DOHH2 (cell line): ENCODE data around the gene LACTBL1.
"Not testable (repeated sequence)": the region's sequence is repeated elsewhere in the genome, so short reads cannot be mapped to it uniquely, and the experiment has no call there.

Source experiments
- H3F3A ChIP-seq: fragments of 200-600 bp; sonication (generic), shearing (Covaris generic); 2 replicates; pipeline ENCODE4 v1.6.0; 2016; ENCODE audit warnings: antibody characterized with exemption, mild to moderate bottlenecking; ENCODE audit not compliant: control insufficient read depth, insufficient read depth
- H3K27ac ChIP-seq: fragments of 200-600 bp; sonication (generic); 2 replicates; pipeline ENCODE4 v1.5.1; 2014; ENCODE audit warnings: low read depth, mild to moderate bottlenecking, low read length, moderate library complexity
- H3K27me3 ChIP-seq: fragments of 200-600 bp; sonication (generic); 2 replicates; pipeline ENCODE4 v1.6.1; 2014; ENCODE audit warnings: mild to moderate bottlenecking, low read length, mixed read lengths; ENCODE audit not compliant: control insufficient read depth
- H3K36me3 ChIP-seq: fragments of 200-600 bp; sonication (generic); 2 replicates; pipeline ENCODE4 v1.6.1; 2014; ENCODE audit warnings: mild to moderate bottlenecking, low read length, moderate library complexity, mixed read lengths; ENCODE audit not compliant: control insufficient read depth
- H3K4me1 ChIP-seq: fragments of 200-600 bp; sonication (generic); 2 replicates; pipeline ENCODE4 v1.6.1; 2014; ENCODE audit warnings: mild to moderate bottlenecking, low read length, mixed read lengths; ENCODE audit not compliant: control insufficient read depth
- H3K4me2 ChIP-seq: fragments of 200-600 bp; sonication (generic); 2 replicates; pipeline ENCODE4 v1.6.0; 2014; ENCODE audit warnings: mild to moderate bottlenecking, low read length, moderate library complexity
- H3K4me3 ChIP-seq: fragments of 200-600 bp; sonication (generic); 2 replicates; pipeline ENCODE4 v1.5.1; 2014; ENCODE audit warnings: mild to moderate bottlenecking, low read length, mixed read lengths
- H3K79me2 ChIP-seq: fragments of 200-600 bp; sonication (generic); 2 replicates; pipeline ENCODE4 v1.6.1; 2014; ENCODE audit warnings: mild to moderate bottlenecking, low read length, mixed read lengths; ENCODE audit not compliant: control insufficient read depth
- H3K9me2 ChIP-seq: fragments of 200-600 bp; sonication (generic); replicated peaks from 2 replicates; pipeline ENCODE4 v1.6.1; 2014; ENCODE audit warnings: mild to moderate bottlenecking, low read length, mixed read lengths; ENCODE audit not compliant: control insufficient read depth
- H3K9me3 ChIP-seq: fragments of 200-600 bp; sonication (generic); 2 replicates; pipeline ENCODE4 v1.6.1; 2014; ENCODE audit warnings: antibody characterized with exemption, low read length, mixed read lengths; ENCODE audit not compliant: control insufficient read depth, insufficient read depth
- H4K20me1 ChIP-seq: fragments of 200-600 bp; sonication (generic); 2 replicates; pipeline ENCODE4 v1.6.0; 2014; ENCODE audit warnings: low read depth, mild to moderate bottlenecking, antibody characterized with exemption, low read length, moderate library complexity; ENCODE audit not compliant: control insufficient read depth, insufficient read depth
- CTCF ChIP-seq: fragments of 200-600 bp; sonication (generic); IDR thresholded peaks from one replicate; pipeline ENCODE4 v1.5.1; 2014; ENCODE audit warnings: antibody characterized with exemption, mild to moderate bottlenecking, low read depth, low read length; ENCODE audit not compliant: poor library complexity, severe bottlenecking
- EZH2phosphoT487 ChIP-seq: fragments of 200-600 bp; sonication (generic); IDR thresholded peaks from 2 replicates; pipeline ENCODE4 v1.6.1; 2017; ENCODE audit warnings: borderline replicate concordance, mild to moderate bottlenecking, antibody characterized with exemption, low read length, moderate library complexity, mixed read lengths

Gene LACTBL1

GRCh38 chr1:22949822-22950331 is 22.8 kb downstream of the LACTBL1 start:
- Histone ChIP-seq H3K9me2 (no peaks in the 10 kb centered on the region), H3K4me3 (no peak overlapping the region), H3K4me1 (no peaks in the 10 kb centered on the region), H4K20me1 (no peaks in the 10 kb centered on the region), H3K9me3 (no peaks in the 10 kb centered on the region), H3K79me2 (no peaks in the 10 kb centered on the region), H3F3A (no peaks in the 10 kb centered on the region), H3K27me3 (no peaks in the 10 kb centered on the region), H3K4me2 (no peak overlapping the region), H3K27ac (no peak overlapping the region), H3K36me3 (no peaks in the 10 kb centered on the region)
- TF ChIP-seq EZH2phosphoT487 = no peak

- H3K36me3 ChIP-seq, H3F3A ChIP-seq, H3K9me2 ChIP-seq, H3K79me2 ChIP-seq, H4K20me1 ChIP-seq, H3K27me3 ChIP-seq, H3K27ac ChIP-seq, H3K4me2 ChIP-seq, H3K4me1 ChIP-seq, H3K4me3 ChIP-seq: not testable (repeated sequence)
- peaks cover 12% of the 10 kb centered on the region for H3K9me3 ChIP-seq
These were observed 27.5 kb downstream of the LACTBL1 start for GRCh38 chr1:22945171-22945570.

- no peak overlapping the region for H3K4me2 ChIP-seq
- TF ChIP-seq CTCF (no peak), EZH2phosphoT487 (no peak)
- no peak overlapping the region for H3K27ac ChIP-seq
- H3K79me2 ChIP-seq = no peaks in the 10 kb centered on the region
- no peaks in the 10 kb centered on the region for H3F3A ChIP-seq
- no peaks in the 10 kb centered on the region for H3K27me3 ChIP-seq
- peaks cover 18% of the 10 kb centered on the region for H3K9me3 ChIP-seq
- H3K36me3 ChIP-seq = no peaks in the 10 kb centered on the region
- no peaks in the 10 kb centered on the region for H4K20me1 ChIP-seq
- no peaks in the 10 kb centered on the region for H3K4me1 ChIP-seq
- H3K4me3 ChIP-seq = no peak overlapping the region
- no peaks in the 10 kb centered on the region for H3K9me2 ChIP-seq
These were observed 28.2 kb downstream of the LACTBL1 start for GRCh38 chr1:22944346-22945055.

- no peaks in the 10 kb centered on the region for H3K36me3 ChIP-seq
- no peaks in the 10 kb centered on the region for H3K79me2 ChIP-seq
- no peak overlapping the region for H3K4me2 ChIP-seq
- H3K4me3 ChIP-seq = no peak overlapping the region
- no peaks in the 10 kb centered on the region for H4K20me1 ChIP-seq
- H3K27me3 ChIP-seq = no peaks in the 10 kb centered on the region
- H3K27ac ChIP-seq = no peak overlapping the region
- no peak for TF ChIP-seq EZH2phosphoT487
- H3K9me3 ChIP-seq = peaks cover 18% of the 10 kb centered on the region
- H3F3A ChIP-seq = no peaks in the 10 kb centered on the region
- no peaks in the 10 kb centered on the region for H3K9me2 ChIP-seq
- no peaks in the 10 kb centered on the region for H3K4me1 ChIP-seq
These were observed 31.4 kb downstream of the LACTBL1 start for GRCh38 chr1:22941257-22941656.

- Histone ChIP-seq H3K4me2 (no peak overlapping the region), H3K79me2 (no peaks in the 10 kb centered on the region)
- TF ChIP-seq EZH2phosphoT487 (no peak), CTCF (no peak)
These were observed 36.0 kb downstream of the LACTBL1 start for GRCh38 chr1:22936681-22937080.

More at GRCh38 chr1:22936681-22937080, 36.0 kb downstream of the LACTBL1 start:
- H4K20me1 ChIP-seq = no peaks in the 10 kb centered on the region
- no peaks in the 10 kb centered on the region for H3F3A ChIP-seq
- H3K36me3 ChIP-seq = no peaks in the 10 kb centered on the region
- H3K4me1 ChIP-seq = no peaks in the 10 kb centered on the region
- H3K9me2 ChIP-seq = no peaks in the 10 kb centered on the region
- no peaks in the 10 kb centered on the region for H3K27me3 ChIP-seq
- H3K4me3 ChIP-seq = no peak overlapping the region
- no peak overlapping the region for H3K27ac ChIP-seq
- H3K9me3 ChIP-seq = peaks cover 17% of the 10 kb centered on the region
